Panc1 (cell line): ENCODE measurements around the gene SELENOI. TPM values are rescaled to one million over a fixed set of nuclear protein-coding genes. Genes with fewer than 3 reads are reported as not detected.
A peak's percentile ranks its signal among the peaks of the same experiment; 100 is the strongest.
"Not testable (repeated sequence)": the region's sequence is repeated elsewhere in the genome, so short reads cannot be mapped to it uniquely, and the experiment has no call there.

Experiments
- ATAC-seq: fragments of 200-7000 bp; cut with Tn5 transposase; 2 replicates; pipeline ENCODE4 v1.9.1; 2020; ENCODE audit warnings: mild to moderate bottlenecking, moderate library complexity
- BruUV-seq: library from RNA; stranded (reverse); fragments of 400-500 nt; replicated peaks from 2 replicates; lab custom pipeline; 2021; lab: Mats Ljungman, UMichigan
- CTCF ChIA-PET: fragments of 300-600 bp; sonication (Branson Sonifier 250); formaldehyde crosslinking; loops from one replicate; lab custom pipeline; 2022; ENCODE audit warnings: antibody characterized with exemption; lab: Charles Lee
- POLR2A ChIA-PET: fragments of 300-600 bp; sonication (Branson Sonifier 250); formaldehyde crosslinking; loops from one replicate; lab custom pipeline; 2022; ENCODE audit warnings: antibody characterized with exemption; lab: Charles Lee
- DNase-seq: peaks from one replicate; pipeline ENCODE4 v3.0.0-alpha.2; 2010; ENCODE audit warnings: low read depth, low spot score
- H3K27ac ChIP-seq: 2 replicates; pipeline ENCODE4 v1.5.1; 2011; ENCODE audit warnings: mild to moderate bottlenecking, low read length, inconsistent platforms
- H3K27me3 ChIP-seq: fragments of 200-500 bp; sonication (Bioruptor generic); 2 replicates; pipeline ENCODE4 v1.6.0; 2014; ENCODE audit warnings: low read length, inconsistent platforms; ENCODE audit not compliant: control insufficient read depth, insufficient read depth
- H3K36me3 ChIP-seq: fragments of 200-500 bp; sonication (Bioruptor generic); 2 replicates; pipeline ENCODE4 v1.5.1; 2014; ENCODE audit warnings: inconsistent platforms, mild to moderate bottlenecking, low read length, moderate library complexity; ENCODE audit not compliant: control insufficient read depth, insufficient read depth
- H3K4me1 ChIP-seq: 2 replicates; pipeline ENCODE4 v1.5.1; 2011; ENCODE audit warnings: inconsistent platforms, mild to moderate bottlenecking, low read length, moderate library complexity; ENCODE audit not compliant: control insufficient read depth, insufficient read depth
- H3K4me3 ChIP-seq, 2 experiments: 2 replicates each; pipeline ENCODE4 v1.5.1; 2011 to 2012; ENCODE audit warnings: low read depth in 2 of 2, low read length in 2 of 2, mild to moderate bottlenecking in 2 of 2, inconsistent platforms in 1 of 2, moderate library complexity in 1 of 2
- H3K9me3 ChIP-seq: fragments of 200-500 bp; sonication (Bioruptor generic); 2 replicates; pipeline ENCODE4 v1.5.1; 2014; ENCODE audit warnings: low read depth, mild to moderate bottlenecking, inconsistent platforms, low read length, moderate library complexity; ENCODE audit not compliant: control insufficient read depth, insufficient read depth
- POLR2AphosphoS5 ChIP-seq: IDR thresholded peaks from 2 replicates; pipeline ENCODE4 v1.6.1; 2012; ENCODE audit warnings: mild to moderate bottlenecking, low read depth, low read length, moderate library complexity
- SIN3A ChIP-seq: IDR thresholded peaks from 2 replicates; pipeline ENCODE4 v1.6.1; 2012; ENCODE audit warnings: low read depth, mild to moderate bottlenecking, low read length, moderate library complexity, borderline replicate concordance; ENCODE audit not compliant: insufficient read depth
- TCF7L2 ChIP-seq: IDR thresholded peaks from 2 replicates; pipeline ENCODE4 v1.6.1; 2011; ENCODE audit warnings: mild to moderate bottlenecking, low read depth, low read length, inconsistent platforms
- in situ Hi-C: cut with HindIII; loops from 2 replicates; pipeline ENCODE4 v1.10.0; 2016; ENCODE audit warnings: low sequenced_read_pairs, low pct_unique_long_range_greater_than_20kb
- intact Hi-C: fragments of 100-400 bp; cut with micrococcal nuclease; formaldehyde crosslinking; loops from one replicate; pipeline ENCODE4 v1.10.0; 2022; ENCODE audit not compliant: unreplicated experiment
- total RNA-seq: library from RNA; stranded (reverse); gene quantifications from one replicate; pipeline ENCODE4 v1.2.1, GENCODE V29; 2021; ENCODE audit not compliant: unreplicated experiment
- TF ChIP-seq, protein P1 (sequence below), 2 experiments: IDR thresholded peaks; 2 replicates each; pipeline ENCODE4 v1.6.1; 2011 to 2012; ENCODE audit warnings: low read depth in 2 of 2, control low read depth in 1 of 2, low read length in 1 of 2, mild to moderate bottlenecking in 1 of 2, moderate library complexity in 1 of 2; ENCODE audit not compliant: insufficient read depth in 1 of 2
- TF ChIP-seq, protein P2 (sequence below): fragments of 450-650 bp; IDR thresholded peaks from 2 replicates; pipeline ENCODE4 v1.5.1; 2017; ENCODE audit warnings: mild to moderate bottlenecking

Gene SELENOI
- total RNA-seq, 1 experiment from 2014 or later, result 28.5 TPM

DNA sequence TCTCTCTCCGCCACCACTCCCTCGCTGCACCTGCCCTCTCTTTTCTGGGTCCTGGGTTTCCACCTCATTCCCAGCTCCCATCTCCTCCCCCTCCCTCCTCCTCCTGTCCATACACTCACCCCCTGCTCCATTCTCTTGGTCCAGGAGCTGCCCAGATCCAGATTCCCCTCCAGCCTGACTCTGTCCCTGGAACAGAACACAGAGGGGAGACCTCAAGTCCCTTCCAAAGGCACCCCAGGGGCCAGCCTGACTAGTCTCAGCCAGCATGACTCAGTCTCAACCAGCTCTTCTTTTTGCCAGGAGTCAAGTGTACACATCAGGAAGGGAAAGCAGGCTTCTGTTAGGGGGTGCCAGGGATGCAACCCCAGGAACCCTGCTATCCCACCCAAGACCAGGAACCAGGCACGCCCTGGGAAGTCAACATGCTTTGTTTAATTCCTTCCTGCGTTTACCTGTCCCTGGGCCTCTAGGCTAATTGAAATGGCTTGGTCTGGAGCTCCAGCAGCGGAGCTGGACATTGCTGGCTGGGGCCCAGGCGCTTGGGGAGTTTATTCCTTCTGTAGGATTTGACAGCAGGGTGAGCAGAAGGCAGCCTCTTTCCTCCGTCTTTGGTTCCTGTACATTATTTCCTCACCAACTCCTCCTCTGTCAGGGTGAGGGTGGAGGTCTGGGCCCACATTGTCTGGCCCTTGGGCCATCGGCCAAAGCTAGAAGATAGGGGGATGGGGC, 28.4 kb upstream of the SELENOI start:
- no peaks in the 10 kb centered on the region for H3K9me3 ChIP-seq
- POLR2A ChIA-PET, result no interaction called here
- TF ChIP-seq, protein P1, sequence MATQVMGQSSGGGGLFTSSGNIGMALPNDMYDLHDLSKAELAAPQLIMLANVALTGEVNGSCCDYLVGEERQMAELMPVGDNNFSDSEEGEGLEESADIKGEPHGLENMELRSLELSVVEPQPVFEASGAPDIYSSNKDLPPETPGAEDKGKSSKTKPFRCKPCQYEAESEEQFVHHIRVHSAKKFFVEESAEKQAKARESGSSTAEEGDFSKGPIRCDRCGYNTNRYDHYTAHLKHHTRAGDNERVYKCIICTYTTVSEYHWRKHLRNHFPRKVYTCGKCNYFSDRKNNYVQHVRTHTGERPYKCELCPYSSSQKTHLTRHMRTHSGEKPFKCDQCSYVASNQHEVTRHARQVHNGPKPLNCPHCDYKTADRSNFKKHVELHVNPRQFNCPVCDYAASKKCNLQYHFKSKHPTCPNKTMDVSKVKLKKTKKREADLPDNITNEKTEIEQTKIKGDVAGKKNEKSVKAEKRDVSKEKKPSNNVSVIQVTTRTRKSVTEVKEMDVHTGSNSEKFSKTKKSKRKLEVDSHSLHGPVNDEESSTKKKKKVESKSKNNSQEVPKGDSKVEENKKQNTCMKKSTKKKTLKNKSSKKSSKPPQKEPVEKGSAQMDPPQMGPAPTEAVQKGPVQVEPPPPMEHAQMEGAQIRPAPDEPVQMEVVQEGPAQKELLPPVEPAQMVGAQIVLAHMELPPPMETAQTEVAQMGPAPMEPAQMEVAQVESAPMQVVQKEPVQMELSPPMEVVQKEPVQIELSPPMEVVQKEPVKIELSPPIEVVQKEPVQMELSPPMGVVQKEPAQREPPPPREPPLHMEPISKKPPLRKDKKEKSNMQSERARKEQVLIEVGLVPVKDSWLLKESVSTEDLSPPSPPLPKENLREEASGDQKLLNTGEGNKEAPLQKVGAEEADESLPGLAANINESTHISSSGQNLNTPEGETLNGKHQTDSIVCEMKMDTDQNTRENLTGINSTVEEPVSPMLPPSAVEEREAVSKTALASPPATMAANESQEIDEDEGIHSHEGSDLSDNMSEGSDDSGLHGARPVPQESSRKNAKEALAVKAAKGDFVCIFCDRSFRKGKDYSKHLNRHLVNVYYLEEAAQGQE (IDR thresholded peaks at IDR 0.05; ENCODE audit: insufficient read depth in 1 of 2, low read depth in 2 of 2, low read length in 1 of 2), result no peak
- TF ChIP-seq SIN3A, result no peak
- no peak for TF ChIP-seq TCF7L2
- TF ChIP-seq POLR2AphosphoS5, result no peak
- TF ChIP-seq, protein P2, sequence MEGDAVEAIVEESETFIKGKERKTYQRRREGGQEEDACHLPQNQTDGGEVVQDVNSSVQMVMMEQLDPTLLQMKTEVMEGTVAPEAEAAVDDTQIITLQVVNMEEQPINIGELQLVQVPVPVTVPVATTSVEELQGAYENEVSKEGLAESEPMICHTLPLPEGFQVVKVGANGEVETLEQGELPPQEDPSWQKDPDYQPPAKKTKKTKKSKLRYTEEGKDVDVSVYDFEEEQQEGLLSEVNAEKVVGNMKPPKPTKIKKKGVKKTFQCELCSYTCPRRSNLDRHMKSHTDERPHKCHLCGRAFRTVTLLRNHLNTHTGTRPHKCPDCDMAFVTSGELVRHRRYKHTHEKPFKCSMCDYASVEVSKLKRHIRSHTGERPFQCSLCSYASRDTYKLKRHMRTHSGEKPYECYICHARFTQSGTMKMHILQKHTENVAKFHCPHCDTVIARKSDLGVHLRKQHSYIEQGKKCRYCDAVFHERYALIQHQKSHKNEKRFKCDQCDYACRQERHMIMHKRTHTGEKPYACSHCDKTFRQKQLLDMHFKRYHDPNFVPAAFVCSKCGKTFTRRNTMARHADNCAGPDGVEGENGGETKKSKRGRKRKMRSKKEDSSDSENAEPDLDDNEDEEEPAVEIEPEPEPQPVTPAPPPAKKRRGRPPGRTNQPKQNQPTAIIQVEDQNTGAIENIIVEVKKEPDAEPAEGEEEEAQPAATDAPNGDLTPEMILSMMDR, result no peak
- H3K36me3 ChIP-seq, result no peaks in the 10 kb centered on the region
- no peak overlapping the region for H3K4me3 ChIP-seq
- CTCF ChIA-PET, result interaction anchor here (0.6 to 0.7 kb wide), 2 partner anchors 12 to 15 kb away, joined by 3 to 5 read pairs; no protein-coding TSS in a partner anchor
- no TSS peak for BruUV-seq
- H3K27ac ChIP-seq, result no peak overlapping the region
- 0 out of 2 replicates have a peak, but pooled peaks have one; percentile 14 for ATAC-seq
- in situ Hi-C loops, result no loop called here
- DNase-seq, result no peak
- intact Hi-C loops, result no loop called here
- no peaks in the 10 kb centered on the region; the same call in 1 of the 2 replicates for H3K27me3 ChIP-seq
- H3K4me1 ChIP-seq, result no peaks in the 10 kb centered on the region

DNA sequence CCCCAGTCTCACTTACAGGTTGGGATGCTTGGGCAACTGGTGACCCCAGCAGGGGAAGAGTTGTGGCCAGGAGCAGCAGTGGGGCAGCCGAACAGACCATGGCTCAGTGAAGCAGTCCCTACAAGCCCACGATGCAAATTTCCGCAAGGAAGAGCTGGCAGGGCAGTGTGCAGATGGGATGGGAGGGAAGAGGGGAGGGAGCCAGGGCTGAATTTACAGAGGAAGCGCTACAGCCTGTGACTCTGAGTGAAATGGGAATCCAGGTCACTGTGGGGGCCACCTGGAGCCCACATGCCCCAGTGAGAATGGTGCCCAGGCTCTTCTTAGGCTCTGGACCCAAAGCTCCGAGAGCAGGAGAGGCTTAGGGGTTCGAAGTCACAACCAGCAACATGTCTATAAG, 27.0 kb upstream of the SELENOI start:
- no TSS peak for BruUV-seq
- Histone ChIP-seq H3K36me3 (no peaks in the 10 kb centered on the region), H3K9me3 (no peaks in the 10 kb centered on the region), H3K27me3 (no peaks in the 10 kb centered on the region; the same call in 1 of the 2 replicates), H3K27ac (no peak overlapping the region), H3K4me1 (no peaks in the 10 kb centered on the region), H3K4me3 (no peak overlapping the region)
- POLR2A ChIA-PET, result interaction anchor here (0.7 kb wide), 1 partner anchor 26 kb away, joined by 4 read pairs; no protein-coding TSS in a partner anchor
- DNase-seq (no peak), ATAC-seq (no peak)
- TF ChIP-seq POLR2AphosphoS5 (no peak), TCF7L2 (no peak), SIN3A (no peak)
- TF ChIP-seq, protein P1 (IDR thresholded peaks at IDR 0.05; ENCODE audit: insufficient read depth in 1 of 2, low read depth in 2 of 2, low read length in 1 of 2), result no peak
- TF ChIP-seq, protein P2, result no peak
- in situ Hi-C loops (no loop called here), intact Hi-C loops (no loop called here)
- CTCF ChIA-PET, result no interaction called here

GRCh38 chr2:26324479-26324878, 21.5 kb upstream of the SELENOI start:
- BruUV-seq, H3K27me3 ChIP-seq, CTCF ChIA-PET, H3K4me3 ChIP-seq, intact Hi-C loops, H3K36me3 ChIP-seq, H3K9me3 ChIP-seq, H3K27ac ChIP-seq, in situ Hi-C loops, ATAC-seq, DNase-seq, H3K4me1 ChIP-seq: not testable (repeated sequence)
- POLR2A ChIA-PET, result interaction anchor here (0.6 kb wide), 1 partner anchor 446 kb away, joined by 9 read pairs; the partner anchor contains the start of gene ASXL2
